NCI-H774 (cell line): Measurements from ENCODE around the gene MAP3K8.
A peak's percentile ranks its signal among the peaks of the same experiment; 100 is the strongest.
"Not testable (repeated sequence)": the region's sequence is repeated elsewhere in the genome, so short reads cannot be mapped to it uniquely, and the experiment has no call there.

ENCODE experiments used
- DNase-seq: peaks from one replicate; lab custom pipeline; 2025; lab: John Stamatoyannopoulos, UW

The MAP3K8 gene

GRCh38 chr10:30422981-30423654, 10.9 kb upstream of the MAP3K8 start:
- no peak for DNase-seq

GRCh38 chr10:30423655-30424275, 10.2 kb upstream of the MAP3K8 start:
- DNase-seq: not testable (repeated sequence)

- no peak for DNase-seq
These were observed 8.5 kb upstream of the MAP3K8 start for GRCh38 chr10:30425336-30426075.

GRCh38 chr10:30430544-30431298, 3.3 kb upstream of the MAP3K8 start:
- no peak for DNase-seq

GRCh38 chr10:30431435-30431911, 2.5 kb upstream of the MAP3K8 start:
- no peak for DNase-seq

GRCh38 chr10:30432622-30433305, 1.2 kb upstream of the MAP3K8 start:
- DNase-seq: no peak

GRCh38 chr10:30433306-30433729, 666 bp upstream of the MAP3K8 start:
- no peak for DNase-seq

- DNase-seq: no peak
These were observed 489 bp downstream of the MAP3K8 start for GRCh38 chr10:30434273-30435072.

- no peak for DNase-seq
These were observed 1.1 kb downstream of the MAP3K8 start for GRCh38 chr10:30435073-30435422.

- DNase-seq: not testable (repeated sequence)
These were observed 1.6 kb downstream of the MAP3K8 start for GRCh38 chr10:30435499-30436167.

- DNase-seq: no peak
These were observed 2.2 kb downstream of the MAP3K8 start for GRCh38 chr10:30436191-30436611.

GRCh38 chr10:30436671-30437030, 2.7 kb downstream of the MAP3K8 start:
- no peak for DNase-seq

- DNase-seq: peak; percentile 12
These were observed 3.3 kb downstream of the MAP3K8 start for GRCh38 chr10:30437031-30437841.

- DNase-seq: no peak
These were observed 4.3 kb downstream of the MAP3K8 start for GRCh38 chr10:30438021-30438850.

GRCh38 chr10:30439931-30440330, 5.9 kb downstream of the MAP3K8 start:
- no peak for DNase-seq

GRCh38 chr10:30442019-30442606, 8.1 kb downstream of the MAP3K8 start:
- no peak for DNase-seq

- DNase-seq: no peak
These were observed 9.1 kb downstream of the MAP3K8 start for GRCh38 chr10:30443049-30443448.

- DNase-seq: no peak
These were observed 11.7 kb downstream of the MAP3K8 start for GRCh38 chr10:30445711-30446110.
